K562 (cell line): ENCODE measurements around the gene TFRC. TPM values are rescaled to one million over a fixed set of nuclear protein-coding genes. Genes with fewer than 3 reads are reported as not detected.
"Not testable (repeated sequence)": the region's sequence is repeated elsewhere in the genome, so short reads cannot be mapped to it uniquely, and the experiment has no call there.

Experiments
- ATAC-seq: fragments of 200-7000 bp; cut with Tn5 transposase; 3 replicates; pipeline ENCODE4 v1.9.1; 2020; ENCODE audit warnings: moderate library complexity
- BruUV-seq: library from RNA; stranded (reverse); fragments of 400-500 nt; replicated peaks from 2 replicates; lab custom pipeline; 2021; lab: Mats Ljungman, UMichigan
- CTCF ChIA-PET: fragments of 300-600 bp; formaldehyde crosslinking; extraction: SDS; loops from one replicate; lab custom pipeline; 2021; ENCODE audit warnings: low intra/inter-chr PET ratio; lab: Yijun Ruan, JAX
- POLR2A ChIA-PET: fragments of 300-600, 350-650 bp; sonication (Branson Sonifier 250); formaldehyde crosslinking; extraction: SDS; loops from one replicate; lab custom pipeline; 2021; ENCODE audit warnings: antibody characterized with exemption, inconsistent platforms; lab: Yijun Ruan, JAX
- DNase-seq, 4 experiments: peaks; one replicate each; pipeline versions ENCODE4 v3.0.0 to v3.0.0-alpha.2; 2011 to 2018; ENCODE audit warnings: low spot score in 3 of 4, mixed read lengths in 3 of 4; ENCODE audit errors: extremely low read depth in 1 of 4
- FAIRE-seq: peaks from 2 replicates; lab custom pipeline; 2011; peaks lifted over from hg19 to GRCh38; lab: Jason Lieb, UNC
- H2AFZ ChIP-seq: 2 replicates; pipeline ENCODE4 v1.6.0; 2011; ENCODE audit warnings: low read depth, low read length, control low read depth, inconsistent platforms
- H3K27ac ChIP-seq: fragments of 200-600 bp; 3 replicates; pipeline ENCODE4 v1.8.0; 2011; ENCODE audit warnings: low read depth, mild to moderate bottlenecking, control low read depth, inconsistent platforms, low read length, moderate library complexity, mixed read lengths; ENCODE audit errors: extremely low read depth
- H3K27me3 ChIP-seq, 2 experiments: fragments of 300-600 bp in 1 of 2; 2 replicates in 1 of 2; 3 replicates in 1 of 2; pipeline versions ENCODE4 v1.6.0 to v1.8.0; 2011; ENCODE audit warnings: inconsistent platforms in 2 of 2, low read length in 2 of 2, mild to moderate bottlenecking in 1 of 2, mixed read lengths in 1 of 2, moderate library complexity in 1 of 2; ENCODE audit not compliant: control insufficient read depth in 2 of 2, insufficient read depth in 2 of 2
- H3K36me3 ChIP-seq: fragments of 300-600 bp; 3 replicates; pipeline ENCODE4 v1.8.0; 2011; ENCODE audit warnings: mild to moderate bottlenecking, low read length, inconsistent platforms; ENCODE audit not compliant: control insufficient read depth, insufficient read depth
- H3K4me1 ChIP-seq, 2 experiments: fragments of 200-600 bp in 1 of 2; replicated peaks in 1 of 2; 2 replicates in 1 of 2; 3 replicates in 1 of 2; pipeline versions ENCODE4 v1.5.1 to v1.8.0; 2011; ENCODE audit warnings: inconsistent platforms in 2 of 2, low read length in 2 of 2, mild to moderate bottlenecking in 1 of 2, mixed read lengths in 1 of 2, moderate library complexity in 1 of 2; ENCODE audit not compliant: control insufficient read depth in 2 of 2, insufficient read depth in 2 of 2
- H3K4me2 ChIP-seq: 2 replicates; pipeline ENCODE4 v1.6.1; 2011; ENCODE audit warnings: low read length, control low read depth, inconsistent platforms, mixed read lengths; ENCODE audit not compliant: insufficient read depth
- H3K4me3 ChIP-seq: fragments of 200-600 bp; sonication (generic), shearing (Covaris generic); 2 replicates; pipeline ENCODE4 v1.5.1; 2016; ENCODE audit warnings: control low read depth, inconsistent platforms
- H3K79me2 ChIP-seq: fragments of 200-600 bp; 3 replicates; pipeline ENCODE4 v1.8.0; 2011; ENCODE audit warnings: low read length, inconsistent platforms; ENCODE audit not compliant: control insufficient read depth, insufficient read depth
- H3K9ac ChIP-seq, 2 experiments: 2 replicates each; pipeline versions ENCODE4 v1.6.0 to v1.6.1; 2011; ENCODE audit warnings: low read depth in 2 of 2, low read length in 2 of 2, control low read depth in 1 of 2, inconsistent platforms in 1 of 2, mild to moderate bottlenecking in 1 of 2, mixed read lengths in 1 of 2; ENCODE audit not compliant: insufficient read depth in 1 of 2
- H3K9me1 ChIP-seq: one replicate; pipeline ENCODE4 v1.6.0; 2011; ENCODE audit warnings: inconsistent platforms, mild to moderate bottlenecking, low read length, moderate library complexity; ENCODE audit not compliant: control insufficient read depth, insufficient read depth
- H3K9me3 ChIP-seq: replicated peaks from 2 replicates; pipeline ENCODE4 v1.5.1; 2011; ENCODE audit warnings: low read depth, low read length, inconsistent platforms; ENCODE audit not compliant: control insufficient read depth, insufficient read depth
- H4K20me1 ChIP-seq: replicated peaks from 2 replicates; pipeline ENCODE4 v1.6.1; 2011; ENCODE audit warnings: low read length, inconsistent platforms, mixed read lengths; ENCODE audit not compliant: control insufficient read depth, insufficient read depth
- KDM1A ChIP-seq, 2 experiments: fragments of 450-650 bp; IDR thresholded peaks; 2 replicates each; pipeline ENCODE4 v1.6.1; 2016; ENCODE audit warnings: mild to moderate bottlenecking in 2 of 2
- WGBS: fragments of 100-300 bp; shearing (Covaris generic); methylation state at CpG from one replicate; pipeline ENCODE4 v1.1.6; 2016; ENCODE audit warnings: low coverage, mixed read lengths; ENCODE audit not compliant: insufficient coverage; ENCODE audit errors: missing lambda C conversion rate; 5-methylcytosine and 5-hydroxymethylcytosine counted together
- in situ Hi-C: fragments of 300-500 bp; cut with MboI; formaldehyde crosslinking; loops from 4 replicates; pipeline ENCODE4 v1.15.0; 2018; ENCODE audit warnings: inconsistent platforms, mixed read lengths
- intact Hi-C: fragments of 100-400 bp; cut with micrococcal nuclease; formaldehyde crosslinking; loops from 2 replicates; pipeline ENCODE4 v1.14.2; 2022
- polyA plus RNA-seq, 8 experiments: library from polyadenylated mRNA; depleted of rRNA in 4 of 8; stranded (reverse) in 5 of 8; unstranded in 3 of 8; fragments of >200 nt; fragmentation: Nextera tagmentation in 2 of 8; fragmentation: Illumina TruSeq in 1 of 8; extraction: Ambion mirVana in 2 of 8; extraction: Trizol in 1 of 8; gene quantifications; 2 replicates each; pipeline versions ENCODE4 v1.2.1 to v1.2.3, GENCODE V29; 2011 to 2014; ENCODE audit warnings: inconsistent platforms in 1 of 8, missing spikeins in 1 of 8
- total RNA-seq, 7 experiments: library from RNA; depleted of rRNA in 6 of 7; stranded (reverse); fragments of >200 nt in 6 of 7; fragmentation: Illumina TruSeq in 2 of 7; extraction: Trizol in 2 of 7; gene quantifications; 2 replicates each; pipeline versions ENCODE4 v1.2.1 to v1.2.3, GENCODE V29; 2011 to 2021; ENCODE audit warnings: low replicate concordance in 1 of 7
- TF ChIP-seq, protein P1 (sequence below): sonication (generic); formaldehyde crosslinking; IDR thresholded peaks from 2 replicates; pipeline ENCODE4 v1.8.1; 2023; ENCODE audit warnings: mild to moderate bottlenecking, missing genetic modification reagents

TFRC gene
- total and polyA plus RNA-seq, 9 of the 15 experiments (the other 6 are each of a cell fraction or from before 2014, with no cell fraction given): 149 to 679 (median 332) TPM

DNA sequence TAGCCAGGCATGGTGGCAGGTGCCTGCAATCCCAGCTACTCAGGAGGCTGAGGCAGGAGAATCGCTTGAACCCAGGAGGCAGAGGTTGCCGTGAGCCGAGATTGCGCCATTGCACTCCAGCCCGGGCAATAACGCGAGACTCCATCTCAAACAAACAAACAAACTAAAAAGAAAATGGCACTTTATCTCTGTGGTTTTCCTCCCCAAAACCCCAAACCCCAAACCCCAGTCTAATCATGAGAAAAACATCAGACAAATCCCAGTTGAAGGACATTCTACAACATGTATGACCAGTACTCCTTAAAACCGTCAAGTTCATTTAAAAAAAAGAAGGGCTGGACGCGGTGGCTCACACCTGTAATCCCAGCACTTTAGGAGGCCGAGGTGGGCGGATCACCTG is 22.8 kb upstream of the TFRC start:
- BruUV-seq, H2AFZ ChIP-seq, intact Hi-C loops, H3K9me1 ChIP-seq, H3K36me3 ChIP-seq, FAIRE-seq, DNase-seq, CTCF ChIA-PET, H3K9me3 ChIP-seq, in situ Hi-C loops, H3K4me3 ChIP-seq, H3K79me2 ChIP-seq, ATAC-seq, H3K4me2 ChIP-seq, H3K9ac ChIP-seq, H3K27ac ChIP-seq, H4K20me1 ChIP-seq, H3K27me3 ChIP-seq: not testable (repeated sequence)
- 70% methylated on average over 11 of the region's 12 CpGs for WGBS
- POLR2A ChIA-PET: interaction anchor here (1.0 kb wide), 1 partner anchor 9 kb away, joined by 5 read pairs; no protein-coding TSS in a partner anchor
- peak in 1 of 2 experiments; percentile 19; a peak in 1 of 4 replicates for TF ChIP-seq KDM1A (IDR thresholded peaks at IDR 0.05)
- TF ChIP-seq, protein P1, sequence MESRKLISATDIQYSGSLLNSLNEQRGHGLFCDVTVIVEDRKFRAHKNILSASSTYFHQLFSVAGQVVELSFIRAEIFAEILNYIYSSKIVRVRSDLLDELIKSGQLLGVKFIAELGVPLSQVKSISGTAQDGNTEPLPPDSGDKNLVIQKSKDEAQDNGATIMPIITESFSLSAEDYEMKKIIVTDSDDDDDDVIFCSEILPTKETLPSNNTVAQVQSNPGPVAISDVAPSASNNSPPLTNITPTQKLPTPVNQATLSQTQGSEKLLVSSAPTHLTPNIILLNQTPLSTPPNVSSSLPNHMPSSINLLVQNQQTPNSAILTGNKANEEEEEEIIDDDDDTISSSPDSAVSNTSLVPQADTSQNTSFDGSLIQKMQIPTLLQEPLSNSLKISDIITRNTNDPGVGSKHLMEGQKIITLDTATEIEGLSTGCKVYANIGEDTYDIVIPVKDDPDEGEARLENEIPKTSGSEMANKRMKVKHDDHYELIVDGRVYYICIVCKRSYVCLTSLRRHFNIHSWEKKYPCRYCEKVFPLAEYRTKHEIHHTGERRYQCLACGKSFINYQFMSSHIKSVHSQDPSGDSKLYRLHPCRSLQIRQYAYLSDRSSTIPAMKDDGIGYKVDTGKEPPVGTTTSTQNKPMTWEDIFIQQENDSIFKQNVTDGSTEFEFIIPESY (CRISPR knock-in tag): 0 out of 2 replicates have a peak, but pooled peaks have one; percentile 17
- H3K4me1 ChIP-seq: peaks cover 14 to 23% of the 10 kb centered on the region in 2 experiments; a peak in 4 of 5 replicates
